H9 (cell line): ENCODE results near the gene TMEM132D. TPM values are rescaled to one million over a fixed set of nuclear protein-coding genes. Genes with fewer than 3 reads are reported as not detected.

Experiments
- DNase-seq: peaks from one replicate; pipeline ENCODE4 v3.0.0-alpha.2; 2017
- H2AFZ ChIP-seq: one replicate; pipeline ENCODE4 v1.6.1; 2013; ENCODE audit warnings: mild to moderate bottlenecking, low read length, control low read depth, moderate library complexity
- H2AK5ac ChIP-seq: 2 replicates; pipeline ENCODE4 v1.6.1; 2013; ENCODE audit warnings: low read length, control low read depth, mixed read lengths; ENCODE audit not compliant: insufficient read length
- H2BK120ac ChIP-seq: one replicate; pipeline ENCODE4 v1.6.1; 2013; ENCODE audit warnings: low read depth, mild to moderate bottlenecking, low read length, control low read depth, inconsistent platforms; ENCODE audit not compliant: poor library complexity, severe bottlenecking
- H2BK12ac ChIP-seq: 2 replicates; pipeline ENCODE4 v1.6.1; 2013; ENCODE audit warnings: low read length, control low read depth, mixed read lengths, low read depth; ENCODE audit not compliant: insufficient read length
- H2BK15ac ChIP-seq: 2 replicates; pipeline ENCODE4 v1.6.1; 2013; ENCODE audit warnings: low read depth, low read length, control low read depth
- H2BK20ac ChIP-seq: one replicate; pipeline ENCODE4 v1.6.1; 2013; ENCODE audit warnings: low read depth, mild to moderate bottlenecking, low read length, control low read depth, inconsistent platforms; ENCODE audit not compliant: poor library complexity, severe bottlenecking
- H2BK5ac ChIP-seq: 2 replicates; pipeline ENCODE4 v1.6.1; 2013; ENCODE audit warnings: low read length, control low read depth, mixed read lengths; ENCODE audit not compliant: insufficient read length
- H3K14ac ChIP-seq: 2 replicates; pipeline ENCODE4 v1.6.1; 2013; ENCODE audit warnings: low read length, control low read depth; ENCODE audit not compliant: insufficient read depth
- H3K18ac ChIP-seq: 2 replicates; pipeline ENCODE4 v1.6.1; 2013; ENCODE audit warnings: low read depth, mild to moderate bottlenecking, mixed read lengths, low read length, control low read depth; ENCODE audit not compliant: insufficient read length
- H3K23ac ChIP-seq: 2 replicates; pipeline ENCODE4 v1.6.1; 2013; ENCODE audit warnings: low read length, control low read depth, mixed read lengths, low read depth; ENCODE audit not compliant: insufficient read length
- H3K23me2 ChIP-seq: 2 replicates; pipeline ENCODE4 v1.6.1; 2013; ENCODE audit warnings: low read depth, mild to moderate bottlenecking, mixed read lengths, low read length, control low read depth; ENCODE audit not compliant: insufficient read length, poor library complexity, severe bottlenecking
- H3K27ac ChIP-seq: 2 replicates; pipeline ENCODE4 v1.5.1; 2013; ENCODE audit warnings: low read length, control low read depth, mixed read lengths, low read depth; ENCODE audit not compliant: insufficient read length
- H3K27me3 ChIP-seq: 2 replicates; pipeline ENCODE4 v1.6.1; 2013; ENCODE audit warnings: low read length, control low read depth, inconsistent platforms; ENCODE audit not compliant: insufficient read depth
- H3K4ac ChIP-seq: 2 replicates; pipeline ENCODE4 v1.6.1; 2013; ENCODE audit warnings: low read depth, mild to moderate bottlenecking, control low read depth, inconsistent platforms, low read length, moderate library complexity
- H3K4me1 ChIP-seq: 2 replicates; pipeline ENCODE4 v1.6.1; 2013; ENCODE audit warnings: low read length, control low read depth, inconsistent platforms; ENCODE audit not compliant: insufficient read depth
- H3K4me2 ChIP-seq: 2 replicates; pipeline ENCODE4 v1.6.1; 2013; ENCODE audit warnings: low read length, control low read depth, mixed read lengths; ENCODE audit not compliant: insufficient read length, insufficient read depth
- H3K56ac ChIP-seq: 2 replicates; pipeline ENCODE4 v1.6.1; 2013; ENCODE audit warnings: low read depth, mild to moderate bottlenecking, mixed read lengths, low read length, control low read depth; ENCODE audit not compliant: insufficient read length
- H3K79me1 ChIP-seq: 2 replicates; pipeline ENCODE4 v1.6.1; 2013; ENCODE audit warnings: low read depth, mild to moderate bottlenecking, moderate library complexity, low read length, control low read depth, inconsistent platforms; ENCODE audit not compliant: insufficient read depth, poor library complexity, severe bottlenecking
- H3K79me2 ChIP-seq: 2 replicates; pipeline ENCODE4 v1.6.1; 2013; ENCODE audit warnings: low read length, control low read depth, inconsistent platforms; ENCODE audit not compliant: insufficient read depth
- H3K9ac ChIP-seq: 2 replicates; pipeline ENCODE4 v1.6.1; 2013; ENCODE audit warnings: low read length, control low read depth, mixed read lengths; ENCODE audit not compliant: insufficient read length; ENCODE audit errors: extremely low read depth
- H3K9me3 ChIP-seq: one replicate; pipeline ENCODE4 v1.6.1; 2013; ENCODE audit warnings: low read depth, low read length, inconsistent platforms; ENCODE audit not compliant: control insufficient read depth
- H3T11ph ChIP-seq: one replicate; pipeline ENCODE4 v1.6.1; 2013; ENCODE audit warnings: mild to moderate bottlenecking, low read length, control low read depth, inconsistent platforms
- H4K20me1 ChIP-seq: one replicate; pipeline ENCODE4 v1.6.1; 2013; ENCODE audit not compliant: control insufficient read depth, insufficient read length, insufficient read depth
- H4K5ac ChIP-seq: 2 replicates; pipeline ENCODE4 v1.6.1; 2013; ENCODE audit warnings: low read depth, mild to moderate bottlenecking, mixed read lengths, low read length, control low read depth; ENCODE audit not compliant: insufficient read length
- H4K8ac ChIP-seq: replicated peaks from 2 replicates; pipeline ENCODE4 v1.6.1; 2013; ENCODE audit warnings: low read length, control low read depth, mixed read lengths, low read depth; ENCODE audit not compliant: insufficient read length
- H4K91ac ChIP-seq: 2 replicates; pipeline ENCODE4 v1.6.1; 2013; ENCODE audit warnings: low read depth, mild to moderate bottlenecking, moderate library complexity, mixed read lengths, low read length, control low read depth; ENCODE audit not compliant: insufficient read length
- H3K27ac Mint-ChIP-seq, 3 experiments: 2 replicates in 2 of 3; 3 replicates in 1 of 3; pipeline ENCODE4 v1.8.0; 2020 to 2021; ENCODE audit warnings: mixed read lengths in 3 of 3, mild to moderate bottlenecking in 1 of 3, moderate library complexity in 1 of 3
- H3K27me3 Mint-ChIP-seq: 2 replicates; pipeline ENCODE4 v1.8.0; 2021; ENCODE audit warnings: low read depth, mild to moderate bottlenecking, moderate library complexity, mixed read lengths
- H3K36me3 Mint-ChIP-seq, 3 experiments: 2 replicates in 2 of 3; 3 replicates in 1 of 3; pipeline ENCODE4 v1.8.0; 2020 to 2021; ENCODE audit warnings: low read depth in 3 of 3, mixed read lengths in 3 of 3; ENCODE audit not compliant: insufficient read depth in 1 of 3
- H3K4me1 Mint-ChIP-seq, 2 experiments: 2 replicates each; pipeline ENCODE4 v1.8.0; 2020; ENCODE audit warnings: mixed read lengths in 2 of 2
- H3K4me3 Mint-ChIP-seq, 2 experiments: 2 replicates in 1 of 2; 3 replicates in 1 of 2; pipeline ENCODE4 v1.8.0; 2020 to 2021; ENCODE audit warnings: mild to moderate bottlenecking in 2 of 2, mixed read lengths in 2 of 2, moderate library complexity in 1 of 2
- H3K9me3 Mint-ChIP-seq, 2 experiments: 2 replicates in 1 of 2; 3 replicates in 1 of 2; pipeline ENCODE4 v1.8.0; 2020; ENCODE audit warnings: mild to moderate bottlenecking in 2 of 2, mixed read lengths in 2 of 2, moderate library complexity in 1 of 2
- CTCF ChIP-seq: fragments of 200-600 bp; sonication (generic); conservative IDR thresholded peaks from 3 replicates; pipeline ENCODE4 v1.8.0; 2021; ENCODE audit warnings: antibody characterized with exemption, mild to moderate bottlenecking
- WGBS: extraction: QIAGEN DNeasy Blood & Tissue Kit; methylation state at CpG from one replicate; pipeline ENCODE4 v1.1.7; 2013; ENCODE audit warnings: missing lambda C conversion rate, low lambda C conversion rate, mixed read lengths; ENCODE audit not compliant: insufficient read length; ENCODE audit errors: extremely low coverage; 5-methylcytosine and 5-hydroxymethylcytosine counted together
- total RNA-seq: library from RNA; stranded (reverse); gene quantifications from 2 replicates; pipeline ENCODE4 v1.2.1, GENCODE V29; 2021

Gene TMEM132D
- total RNA-seq, 1 experiment from 2014 or later: 6.1 TPM

GRCh38 chr12:129034558-129035289 lies 869.1 kb downstream of the TMEM132D start:
- Histone ChIP-seq H2BK20ac (no peak overlapping the region), H3K9me3 (no peaks in the 10 kb centered on the region), H3K18ac (no peak overlapping the region), H2AFZ (no peak overlapping the region), H4K5ac (no peak overlapping the region), H3K56ac (no peak overlapping the region), H3K23me2 (no peaks in the 10 kb centered on the region), H3K9ac (no peak overlapping the region), H3K27ac (no peak overlapping the region), H3K4me1 (no peaks in the 10 kb centered on the region), H3K4ac (no peak overlapping the region), H2BK12ac (no peak overlapping the region), H3K79me2 (no peaks in the 10 kb centered on the region), H2BK15ac (no peak overlapping the region), H3K23ac (no peak overlapping the region), H3K4me2 (no peak overlapping the region), H4K20me1 (no peaks in the 10 kb centered on the region), H2BK120ac (no peak overlapping the region), H4K8ac (no peak overlapping the region), H2AK5ac (no peak overlapping the region), H4K91ac (no peak overlapping the region), H3K14ac (no peak overlapping the region), H3K27me3 (no peaks in the 10 kb centered on the region), H3K79me1 (no peaks in the 10 kb centered on the region), H3T11ph (no peak overlapping the region), H2BK5ac (no peak overlapping the region)
- H3K4me1 Mint-ChIP-seq: peaks cover 12 to 19% of the 10 kb centered on the region in 2 experiments
- H3K27ac Mint-ChIP-seq: no peak overlapping the region; a peak in 1 of 7 replicates
- no peak for TF ChIP-seq CTCF
- no peak for DNase-seq
- H3K9me3 Mint-ChIP-seq: peaks cover 5 to 6% of the 10 kb centered on the region in 2 experiments; a peak in 3 of 5 replicates
- WGBS: no CpG with 5 or more reads among the region's 15 CpGs
- H3K36me3 Mint-ChIP-seq: no peaks in the 10 kb centered on the region; a peak in 2 of 7 replicates
- peaks cover 27% of the 10 kb centered on the region for H3K27me3 Mint-ChIP-seq
- H3K4me3 Mint-ChIP-seq: no peak overlapping the region
